ENCODE results near the gene STAT5A.
"Not testable (repeated sequence)": the region's sequence is repeated elsewhere in the genome, so short reads cannot be mapped to it uniquely, and the experiment has no call there.

The STAT5A gene

GRCh38 chr17:42309986-42310786 lies 21.9 kb downstream of the STAT5A start:
- DNase-seq, result no peak

- no peak for DNase-seq
Measured at GRCh38 chr17:42310787-42311215, 22.5 kb downstream of the STAT5A start.

GRCh38 chr17:42311240-42312034 lies 23.1 kb downstream of the STAT5A start:
- no peak for DNase-seq

GRCh38 chr17:42312035-42312284 lies 23.7 kb downstream of the STAT5A start:
- no peak for DNase-seq

GRCh38 chr17:42312285-42313130 lies 24.2 kb downstream of the STAT5A start:
- peak; percentile 70 to 72 for DNase-seq

- no peak for DNase-seq
Measured at GRCh38 chr17:42313389-42313772, 25.1 kb downstream of the STAT5A start.

GRCh38 chr17:42313773-42314566 lies 25.7 kb downstream of the STAT5A start:
- peak; percentile 41 to 42 for DNase-seq

- DNase-seq, result no peak
Measured at GRCh38 chr17:42315402-42316156, 27.3 kb downstream of the STAT5A start.

GRCh38 chr17:42316755-42317154 lies 28.5 kb downstream of the STAT5A start:
- no peak for DNase-seq

GRCh38 chr17:42317266-42317845 lies 29.1 kb downstream of the STAT5A start:
- DNase-seq, result no peak

GRCh38 chr17:42317967-42318366 lies 29.7 kb downstream of the STAT5A start:
- not testable (repeated sequence) for DNase-seq

GRCh38 chr17:42321555-42321954 lies 33.3 kb downstream of the STAT5A start:
- no peak for DNase-seq

GRCh38 chr17:42322382-42323267 lies 34.3 kb downstream of the STAT5A start:
- DNase-seq, result peak; percentile 96 to 97

- no peak for DNase-seq
Measured at GRCh38 chr17:42323268-42323773, 35.0 kb downstream of the STAT5A start.

- DNase-seq, result no peak
Measured at GRCh38 chr17:42325026-42325425, 36.7 kb downstream of the STAT5A start.

- DNase-seq, result no peak
Measured at GRCh38 chr17:42329025-42329976, 41.0 kb downstream of the STAT5A start.

- DNase-seq, result no peak
Measured at GRCh38 chr17:42333053-42333452, 44.8 kb downstream of the STAT5A start.

GRCh38 chr17:42334677-42335076 lies 46.4 kb downstream of the STAT5A start:
- DNase-seq, result no peak

GRCh38 chr17:42337442-42337841 lies 49.1 kb downstream of the STAT5A start:
- peak; percentile 66 to 72 for DNase-seq

Data from activated CD4-positive, alpha-beta T cell treated with anti-CD3 and anti-CD28 coated beads, Interleukin-2, amount 50 U/mL, for 4 hours (primary cell).